Liver (tissue), 9 donors: ENCODE data around the gene CD200R1. TPM values are rescaled to one million over a fixed set of nuclear protein-coding genes. Genes with fewer than 3 reads are reported as not detected.

Experiments used
- DNase-seq: peaks from one replicate; pipeline ENCODE4 v3.0.0-alpha.2; 2017; ENCODE audit warnings: low spot score
- H3K27ac ChIP-seq, 2 donors: one replicate each; pipeline ENCODE4 v1.7.0; 2013; ENCODE audit warnings: inconsistent platforms in 2 of 2, low read length in 2 of 2, control low read depth in 1 of 2, low read depth in 1 of 2, mild to moderate bottlenecking in 1 of 2
- H3K27me3 ChIP-seq, 4 donors: one replicate each; pipeline versions ENCODE4 v1.6.1 to v1.7.0; 2013; ENCODE audit warnings: low read length in 3 of 4, inconsistent platforms in 1 of 4, mild to moderate bottlenecking in 1 of 4, moderate library complexity in 1 of 4; ENCODE audit not compliant: control insufficient read depth in 4 of 4, insufficient read depth in 4 of 4
- H3K36me3 ChIP-seq, 4 donors: one replicate each; pipeline versions ENCODE4 v1.6.1 to v1.7.0; 2013; ENCODE audit warnings: low read length in 3 of 4, mild to moderate bottlenecking in 3 of 4, low read depth in 1 of 4, moderate library complexity in 1 of 4; ENCODE audit not compliant: control insufficient read depth in 4 of 4, insufficient read depth in 3 of 4
- H3K4me1 ChIP-seq, 4 donors: one replicate each; pipeline versions ENCODE4 v1.6.1 to v1.7.0; 2013; ENCODE audit warnings: low read length in 3 of 4, mild to moderate bottlenecking in 3 of 4, moderate library complexity in 1 of 4; ENCODE audit not compliant: control insufficient read depth in 4 of 4, insufficient read depth in 4 of 4
- H3K4me3 ChIP-seq, 3 donors: one replicate each; pipeline versions ENCODE4 v1.6.1 to v1.7.0; 2013; ENCODE audit warnings: low read length in 3 of 3, control low read depth in 1 of 3, low read depth in 1 of 3, mild to moderate bottlenecking in 1 of 3
- H3K9ac ChIP-seq, 2 donors: one replicate each; pipeline ENCODE4 v1.7.0; 2013; ENCODE audit warnings: low read length in 2 of 2, mild to moderate bottlenecking in 2 of 2, moderate library complexity in 2 of 2, control low read depth in 1 of 2, low read depth in 1 of 2
- H3K9me3 ChIP-seq, 4 donors: one replicate each; pipeline versions ENCODE4 v1.6.1 to v1.7.0; 2013; ENCODE audit warnings: low read length in 3 of 4; ENCODE audit not compliant: control insufficient read depth in 4 of 4
- EGR1 ChIP-seq, 2 donors: IDR thresholded peaks; 2 replicates each; pipeline ENCODE4 v1.6.1; 2016 to 2018; ENCODE audit warnings: antibody characterized with exemption in 2 of 2, low read depth in 2 of 2
- FOXA1 ChIP-seq: IDR thresholded peaks from 2 replicates; pipeline ENCODE4 v1.6.1; 2016; ENCODE audit warnings: antibody characterized with exemption
- FOXA2 ChIP-seq: IDR thresholded peaks from 2 replicates; pipeline ENCODE4 v1.6.1; 2016; ENCODE audit warnings: antibody characterized with exemption
- GABPA ChIP-seq, 2 donors: IDR thresholded peaks in 1 of 2; conservative IDR thresholded peaks in 1 of 2; 2 replicates each; pipeline ENCODE4 v1.6.1; 2016; ENCODE audit warnings: antibody characterized with exemption in 2 of 2, mild to moderate bottlenecking in 1 of 2, moderate library complexity in 1 of 2
- HNF4A ChIP-seq, 2 donors: conservative IDR thresholded peaks; 2 replicates each; pipeline ENCODE4 v1.6.1; 2016; ENCODE audit warnings: antibody characterized with exemption in 2 of 2, mild to moderate bottlenecking in 2 of 2
- HNF4G ChIP-seq: IDR thresholded peaks from 2 replicates; pipeline ENCODE4 v1.6.1; 2016; ENCODE audit warnings: antibody characterized with exemption
- JUND ChIP-seq, 2 donors: IDR thresholded peaks; 2 replicates each; pipeline ENCODE4 v1.6.1; 2016; ENCODE audit warnings: antibody characterized with exemption in 2 of 2
- NR2F2 ChIP-seq: IDR thresholded peaks from 2 replicates; pipeline ENCODE4 v1.6.1; 2016; ENCODE audit warnings: antibody characterized with exemption
- RAD21 ChIP-seq, 2 donors: IDR thresholded peaks; 2 replicates each; pipeline ENCODE4 v1.6.1; 2016; ENCODE audit warnings: antibody characterized with exemption in 2 of 2, mild to moderate bottlenecking in 2 of 2
- RXRA ChIP-seq, 2 donors: IDR thresholded peaks; 2 replicates each; pipeline ENCODE4 v1.6.1; 2017 to 2018; ENCODE audit warnings: antibody characterized with exemption in 2 of 2, mild to moderate bottlenecking in 1 of 2
- SP1 ChIP-seq: IDR thresholded peaks from 2 replicates; pipeline ENCODE4 v1.6.1; 2018; ENCODE audit warnings: antibody characterized with exemption, mild to moderate bottlenecking
- TAF1 ChIP-seq: conservative IDR thresholded peaks from 2 replicates; pipeline ENCODE4 v1.6.1; 2016; ENCODE audit warnings: antibody characterized with exemption, mild to moderate bottlenecking
- YY1 ChIP-seq: IDR thresholded peaks from 2 replicates; pipeline ENCODE4 v1.6.1; 2016; ENCODE audit warnings: antibody characterized with exemption, mild to moderate bottlenecking
- WGBS: extraction: QIAGEN DNeasy Blood & Tissue Kit; methylation state at CpG from one replicate; pipeline ENCODE4 v1.1.7; 2013; 5-methylcytosine and 5-hydroxymethylcytosine counted together
- polyA plus RNA-seq, 2 donors: library from polyadenylated mRNA; stranded (reverse) in 1 of 2; unstranded in 1 of 2; fragments of 200-250 nt in 1 of 2; fragments of >200 nt in 1 of 2; fragmentation: Nextera tagmentation in 1 of 2; extraction: Ambion mirVana in 1 of 2; gene quantifications; one replicate each; pipeline versions ENCODE4 v1.2.1 to v1.2.3, GENCODE V29; 2013 to 2015
- total RNA-seq, 2 donors: library from RNA; depleted of rRNA; stranded (reverse); fragments of >200 nt; gene quantifications; one replicate each; pipeline ENCODE4 v1.2.3, GENCODE V29; 2014
- TF ChIP-seq, protein P1 (sequence below): IDR thresholded peaks from 2 replicates; pipeline ENCODE4 v1.6.1; 2016; ENCODE audit warnings: antibody characterized with exemption
- TF ChIP-seq, protein P2 (sequence below): IDR thresholded peaks from 2 replicates; pipeline ENCODE4 v1.6.1; 2016; ENCODE audit warnings: antibody characterized with exemption
- TF ChIP-seq, protein P3 (sequence below): IDR thresholded peaks from 2 replicates; pipeline ENCODE4 v1.6.1; 2016; ENCODE audit warnings: antibody characterized with exemption, mild to moderate bottlenecking
- TF ChIP-seq, protein P4 (sequence below): fragments of 150-350 bp; IDR thresholded peaks from 2 replicates; pipeline ENCODE4 v1.5.1; 2017; ENCODE audit warnings: improper control_type of control experiment, low read depth, low read length; ENCODE audit not compliant: missing input control
- TF ChIP-seq, protein P5 (sequence below): IDR thresholded peaks from 2 replicates; pipeline ENCODE4 v1.6.1; 2016; ENCODE audit warnings: antibody characterized with exemption
- donor health status: healthy.
- donor health status: healthy.
- donor health status: healthy.
- donor health status: healthy.
- donor health status: healthy.

CD200R1 gene
- total and polyA plus RNA-seq, 4 donors, result 0.40 to 5.4 (median 1.00) TPM

DNA sequence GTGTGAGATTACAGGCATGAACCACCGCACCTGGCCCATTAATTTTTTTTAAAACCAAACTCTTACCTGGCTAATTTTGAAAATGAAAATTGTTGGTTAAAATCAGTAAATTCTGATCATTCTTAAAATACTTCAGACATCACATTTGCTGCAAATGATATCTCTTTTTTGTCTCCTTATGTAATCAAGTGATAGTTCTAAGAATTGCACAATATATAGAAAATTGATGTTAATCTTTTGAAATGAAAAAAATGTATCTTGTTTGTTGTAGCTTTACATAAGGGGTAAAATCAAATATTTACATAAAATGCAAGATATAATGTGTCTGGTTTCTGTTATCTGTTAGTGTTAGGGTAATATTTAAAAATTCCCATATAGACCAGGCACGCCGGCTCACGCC lies 20.9 kb upstream of the CD200R1 start:
- Histone ChIP-seq H3K27ac (no peak overlapping the region), H3K4me3 (no peak overlapping the region), H3K4me1 (peaks cover 0 to 11% (median 10%) of the 10 kb centered on the region in 4 donors), H3K27me3 (no peaks in the 10 kb centered on the region), H3K36me3 (peaks cover 3 to 4% (median 3%) of the 10 kb centered on the region in 4 donors), H3K9me3 (no peaks in the 10 kb centered on the region), H3K9ac (no peak overlapping the region)
- TF ChIP-seq HNF4G, result no peak
- TF ChIP-seq, protein P1, sequence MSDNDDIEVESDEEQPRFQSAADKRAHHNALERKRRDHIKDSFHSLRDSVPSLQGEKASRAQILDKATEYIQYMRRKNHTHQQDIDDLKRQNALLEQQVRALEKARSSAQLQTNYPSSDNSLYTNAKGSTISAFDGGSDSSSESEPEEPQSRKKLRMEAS, result no peak
- TF ChIP-seq FOXA2, result no peak
- no peak for TF ChIP-seq HNF4A (conservative IDR thresholded peaks at IDR 0.05)
- DNase-seq, result no peak
- 92% methylated on average over 4 of the region's 4 CpGs for WGBS

DNA sequence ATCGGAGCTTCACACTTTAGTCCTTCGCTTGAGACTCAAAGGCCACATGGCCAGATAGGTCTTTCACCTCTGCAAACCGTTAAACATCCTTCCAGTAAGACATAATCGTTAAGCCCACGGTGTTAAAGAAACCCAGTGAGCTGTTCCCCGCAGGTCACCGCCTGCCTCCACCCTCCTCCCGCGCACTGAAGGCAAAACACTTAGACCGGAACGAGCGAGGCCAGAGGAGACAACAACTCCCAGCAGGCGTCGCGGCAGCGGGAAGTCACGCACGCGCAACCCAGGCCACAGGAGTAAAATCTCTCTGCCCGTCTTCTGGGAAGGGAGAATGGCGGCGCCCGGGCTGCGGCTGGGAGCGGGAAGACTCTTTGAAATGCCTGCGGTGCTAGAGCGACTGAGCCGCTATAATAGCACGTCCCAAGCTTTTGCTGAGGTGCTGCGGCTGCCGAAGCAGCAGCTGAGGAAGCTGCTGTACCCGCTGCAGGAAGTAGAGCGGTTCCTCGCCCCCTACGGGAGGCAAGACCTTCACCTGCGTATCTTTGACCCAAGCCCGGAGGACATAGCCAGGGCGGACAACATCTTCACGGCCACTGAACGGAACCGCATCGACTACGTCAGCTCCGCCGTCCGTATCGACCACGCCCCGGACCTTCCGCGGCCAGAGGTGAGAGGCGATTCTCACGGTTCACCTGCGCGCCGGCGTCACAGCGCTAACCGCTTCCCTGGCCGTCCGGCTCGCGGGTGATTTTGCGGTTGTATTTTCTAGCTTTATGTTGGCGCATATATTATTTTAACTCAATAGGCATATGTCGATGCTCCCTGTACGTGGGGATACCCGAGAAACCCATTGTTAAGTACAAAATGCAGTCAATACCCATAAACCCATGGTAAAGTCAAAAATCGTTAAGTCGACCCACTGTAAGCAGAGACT lies 16.0 kb upstream of the CD200R1 start, which contains the start of gene GTPBP8:
Gene GTPBP8 (plus strand): TSS at position 313 of the 931 bp plus-strand sequence. CDS start 16 bp downstream, at position 329.
- Histone ChIP-seq H3K27ac (peak within 1 kb of the TSS; percentile 98 to 99), H3K36me3 (no peaks in the 10 kb centered on the region), H3K9ac (peak within 1 kb of the TSS; percentile 97 to 99), H3K27me3 (no peaks in the 10 kb centered on the region), H3K4me1 (peaks cover 0 to 15% (median 10%) of the 10 kb centered on the region in 4 donors), H3K9me3 (no peaks in the 10 kb centered on the region), H3K4me3 (peak within 1 kb of the TSS; percentile 59 to 95 (median 93))
- peak; percentile 93 for DNase-seq
- WGBS, result 1% methylated on average over 70 of the region's 70 CpGs
- TF ChIP-seq RAD21 (IDR thresholded peaks at IDR 0.05) (peak; percentile 20 to 25), RXRA (IDR thresholded peaks at IDR 0.05) (peak; percentile 72 to 82), HNF4G (no peak), YY1 (peak; percentile 99), FOXA1 (no peak), SP1 (peak; percentile 62), JUND (IDR thresholded peaks at IDR 0.05) (peak; percentile 27 to 65), FOXA2 (no peak), GABPA (IDR thresholded peaks at IDR 0.05 in 1 of 2, conservative IDR thresholded peaks at IDR 0.05 in 1 of 2) (peak; percentile 4 to 88), NR2F2 (peak; percentile 84), HNF4A (conservative IDR thresholded peaks at IDR 0.05) (peak; percentile 44 to 59), EGR1 (IDR thresholded peaks at IDR 0.05; ENCODE audit: low read depth in 2 of 2) (peak; percentile 22 to 25), TAF1 (peak; percentile 97)
- TF ChIP-seq, protein P1, result peak; percentile 97
- TF ChIP-seq, protein P2, sequence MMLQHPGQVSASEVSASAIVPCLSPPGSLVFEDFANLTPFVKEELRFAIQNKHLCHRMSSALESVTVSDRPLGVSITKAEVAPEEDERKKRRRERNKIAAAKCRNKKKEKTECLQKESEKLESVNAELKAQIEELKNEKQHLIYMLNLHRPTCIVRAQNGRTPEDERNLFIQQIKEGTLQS, result peak; percentile 40
- TF ChIP-seq, protein P3, sequence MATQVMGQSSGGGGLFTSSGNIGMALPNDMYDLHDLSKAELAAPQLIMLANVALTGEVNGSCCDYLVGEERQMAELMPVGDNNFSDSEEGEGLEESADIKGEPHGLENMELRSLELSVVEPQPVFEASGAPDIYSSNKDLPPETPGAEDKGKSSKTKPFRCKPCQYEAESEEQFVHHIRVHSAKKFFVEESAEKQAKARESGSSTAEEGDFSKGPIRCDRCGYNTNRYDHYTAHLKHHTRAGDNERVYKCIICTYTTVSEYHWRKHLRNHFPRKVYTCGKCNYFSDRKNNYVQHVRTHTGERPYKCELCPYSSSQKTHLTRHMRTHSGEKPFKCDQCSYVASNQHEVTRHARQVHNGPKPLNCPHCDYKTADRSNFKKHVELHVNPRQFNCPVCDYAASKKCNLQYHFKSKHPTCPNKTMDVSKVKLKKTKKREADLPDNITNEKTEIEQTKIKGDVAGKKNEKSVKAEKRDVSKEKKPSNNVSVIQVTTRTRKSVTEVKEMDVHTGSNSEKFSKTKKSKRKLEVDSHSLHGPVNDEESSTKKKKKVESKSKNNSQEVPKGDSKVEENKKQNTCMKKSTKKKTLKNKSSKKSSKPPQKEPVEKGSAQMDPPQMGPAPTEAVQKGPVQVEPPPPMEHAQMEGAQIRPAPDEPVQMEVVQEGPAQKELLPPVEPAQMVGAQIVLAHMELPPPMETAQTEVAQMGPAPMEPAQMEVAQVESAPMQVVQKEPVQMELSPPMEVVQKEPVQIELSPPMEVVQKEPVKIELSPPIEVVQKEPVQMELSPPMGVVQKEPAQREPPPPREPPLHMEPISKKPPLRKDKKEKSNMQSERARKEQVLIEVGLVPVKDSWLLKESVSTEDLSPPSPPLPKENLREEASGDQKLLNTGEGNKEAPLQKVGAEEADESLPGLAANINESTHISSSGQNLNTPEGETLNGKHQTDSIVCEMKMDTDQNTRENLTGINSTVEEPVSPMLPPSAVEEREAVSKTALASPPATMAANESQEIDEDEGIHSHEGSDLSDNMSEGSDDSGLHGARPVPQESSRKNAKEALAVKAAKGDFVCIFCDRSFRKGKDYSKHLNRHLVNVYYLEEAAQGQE, result peak; percentile 94
- TF ChIP-seq, protein P4, sequence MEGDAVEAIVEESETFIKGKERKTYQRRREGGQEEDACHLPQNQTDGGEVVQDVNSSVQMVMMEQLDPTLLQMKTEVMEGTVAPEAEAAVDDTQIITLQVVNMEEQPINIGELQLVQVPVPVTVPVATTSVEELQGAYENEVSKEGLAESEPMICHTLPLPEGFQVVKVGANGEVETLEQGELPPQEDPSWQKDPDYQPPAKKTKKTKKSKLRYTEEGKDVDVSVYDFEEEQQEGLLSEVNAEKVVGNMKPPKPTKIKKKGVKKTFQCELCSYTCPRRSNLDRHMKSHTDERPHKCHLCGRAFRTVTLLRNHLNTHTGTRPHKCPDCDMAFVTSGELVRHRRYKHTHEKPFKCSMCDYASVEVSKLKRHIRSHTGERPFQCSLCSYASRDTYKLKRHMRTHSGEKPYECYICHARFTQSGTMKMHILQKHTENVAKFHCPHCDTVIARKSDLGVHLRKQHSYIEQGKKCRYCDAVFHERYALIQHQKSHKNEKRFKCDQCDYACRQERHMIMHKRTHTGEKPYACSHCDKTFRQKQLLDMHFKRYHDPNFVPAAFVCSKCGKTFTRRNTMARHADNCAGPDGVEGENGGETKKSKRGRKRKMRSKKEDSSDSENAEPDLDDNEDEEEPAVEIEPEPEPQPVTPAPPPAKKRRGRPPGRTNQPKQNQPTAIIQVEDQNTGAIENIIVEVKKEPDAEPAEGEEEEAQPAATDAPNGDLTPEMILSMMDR, result no peak
- TF ChIP-seq, protein P5, sequence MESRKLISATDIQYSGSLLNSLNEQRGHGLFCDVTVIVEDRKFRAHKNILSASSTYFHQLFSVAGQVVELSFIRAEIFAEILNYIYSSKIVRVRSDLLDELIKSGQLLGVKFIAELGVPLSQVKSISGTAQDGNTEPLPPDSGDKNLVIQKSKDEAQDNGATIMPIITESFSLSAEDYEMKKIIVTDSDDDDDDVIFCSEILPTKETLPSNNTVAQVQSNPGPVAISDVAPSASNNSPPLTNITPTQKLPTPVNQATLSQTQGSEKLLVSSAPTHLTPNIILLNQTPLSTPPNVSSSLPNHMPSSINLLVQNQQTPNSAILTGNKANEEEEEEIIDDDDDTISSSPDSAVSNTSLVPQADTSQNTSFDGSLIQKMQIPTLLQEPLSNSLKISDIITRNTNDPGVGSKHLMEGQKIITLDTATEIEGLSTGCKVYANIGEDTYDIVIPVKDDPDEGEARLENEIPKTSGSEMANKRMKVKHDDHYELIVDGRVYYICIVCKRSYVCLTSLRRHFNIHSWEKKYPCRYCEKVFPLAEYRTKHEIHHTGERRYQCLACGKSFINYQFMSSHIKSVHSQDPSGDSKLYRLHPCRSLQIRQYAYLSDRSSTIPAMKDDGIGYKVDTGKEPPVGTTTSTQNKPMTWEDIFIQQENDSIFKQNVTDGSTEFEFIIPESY, result peak; percentile 90
